ENCODE measurements around the gene CCDC194.

GRCh38 chr19:17358395-17358794, 35.6 kb downstream of the CCDC194 start:
- TF ChIP-seq FOSL1 (IDR thresholded peaks at IDR 0.05; ENCODE audit: low read depth) (no peak; the same call in 1 of the 2 replicates), EZH2 (IDR thresholded peaks at IDR 0.05) (no peak), POLR2AphosphoS5 (IDR thresholded peaks at IDR 0.05; ENCODE audit: low read depth, low read length) (no peak), POLR2A (IDR thresholded peaks at IDR 0.05; ENCODE audit: borderline replicate concordance, extremely low read depth, insufficient read depth, insufficient read length) (no peak), CTCF (IDR thresholded peaks at IDR 0.05 in 2 of 3, conservative IDR thresholded peaks at IDR 0.05 in 1 of 3; ENCODE audit: borderline replicate concordance in 1 of 3, insufficient read depth in 1 of 3, low read depth in 2 of 3, low read length in 2 of 3) (no peak), RAD21 (IDR thresholded peaks at IDR 0.05; ENCODE audit: low read depth) (no peak), MAX (IDR thresholded peaks at IDR 0.05) (no peak), ZNF274 (IDR thresholded peaks at IDR 0.05; ENCODE audit: low read depth, low read length) (no peak), REST (IDR thresholded peaks at IDR 0.05; ENCODE audit: low read depth) (no peak), ZBTB33 (IDR thresholded peaks at IDR 0.05; ENCODE audit: extremely low read depth, insufficient replicate concordance, low read length) (no peak), JUND (IDR thresholded peaks at IDR 0.05) (no peak)

All from HCT116 (cell line).